Common myeloid progenitor, CD34-positive (primary cell): ENCODE data around the gene STK4.

Experiments
- CTCF ChIA-PET: fragments of 350-600 bp; sonication (Branson Sonifier 250); formaldehyde crosslinking; loops from one replicate; lab custom pipeline; 2021; ENCODE audit warnings: antibody characterized with exemption; lab: Charles Lee
- POLR2A ChIA-PET: fragments of 350-600 bp; sonication (Branson Sonifier 250); formaldehyde crosslinking; loops from one replicate; lab custom pipeline; 2021; ENCODE audit warnings: antibody characterized with exemption; lab: Charles Lee
- DNase-seq, 3 donors: peaks; one replicate each; pipeline versions ENCODE4 v3.0.0 to v3.0.0-alpha.2; 2013
- H3K27ac ChIP-seq, 2 experiments: 1 replicate in 1 of 2; 2 replicates in 1 of 2; pipeline ENCODE4 v1.7.0; 2013; ENCODE audit warnings: inconsistent platforms in 2 of 2, low read length in 2 of 2, mild to moderate bottlenecking in 2 of 2, low read depth in 1 of 2, moderate library complexity in 1 of 2; ENCODE audit not compliant: severe bottlenecking in 2 of 2, insufficient read depth in 1 of 2, poor library complexity in 1 of 2
- H3K27me3 ChIP-seq, 5 experiments: replicated peaks in 2 of 5; 1 replicate in 3 of 5; 2 replicates in 2 of 5; pipeline versions ENCODE4 v1.6.1 to v1.7.0; 2013; ENCODE audit warnings: low read length in 4 of 5, mild to moderate bottlenecking in 2 of 5, moderate library complexity in 2 of 5, inconsistent platforms in 1 of 5; ENCODE audit not compliant: insufficient read depth in 5 of 5, control insufficient read depth in 4 of 5
- H3K36me3 ChIP-seq, 4 experiments: 1 replicate in 2 of 4; 2 replicates in 2 of 4; pipeline versions ENCODE4 v1.6.1 to v1.7.0; 2013; ENCODE audit warnings: low read length in 3 of 4, control low read depth in 1 of 4, mild to moderate bottlenecking in 1 of 4; ENCODE audit not compliant: control insufficient read depth in 4 of 4, insufficient read depth in 4 of 4
- H3K4me1 ChIP-seq, 4 experiments: 1 replicate in 3 of 4; 2 replicates in 1 of 4; pipeline versions ENCODE4 v1.6.1 to v1.7.1; 2013; ENCODE audit warnings: low read length in 3 of 4, mild to moderate bottlenecking in 3 of 4, control low read depth in 1 of 4, inconsistent platforms in 1 of 4, moderate library complexity in 1 of 4; ENCODE audit not compliant: control insufficient read depth in 4 of 4, insufficient read depth in 4 of 4; ENCODE audit errors: control extremely low read depth in 1 of 4
- H3K4me3 ChIP-seq, 7 experiments: 1 replicate in 4 of 7; 2 replicates in 3 of 7; pipeline versions ENCODE4 v1.5.1 to v1.7.0; 2013; ENCODE audit warnings: mild to moderate bottlenecking in 7 of 7, low read length in 6 of 7, moderate library complexity in 6 of 7, inconsistent platforms in 2 of 7, low read depth in 2 of 7, control low read depth in 1 of 7; ENCODE audit not compliant: insufficient read depth in 4 of 7, control insufficient read depth in 1 of 7; ENCODE audit errors: extremely low read depth in 1 of 7
- H3K9me3 ChIP-seq, 5 experiments: 1 replicate in 4 of 5; 2 replicates in 1 of 5; pipeline versions ENCODE4 v1.6.1 to v1.7.1; 2013; ENCODE audit warnings: low read length in 4 of 5, mild to moderate bottlenecking in 2 of 5, inconsistent platforms in 1 of 5, low read depth in 1 of 5, moderate library complexity in 1 of 5; ENCODE audit not compliant: control insufficient read depth in 4 of 5, insufficient read depth in 2 of 5; ENCODE audit errors: control extremely low read depth in 1 of 5
- WGBS: methylation state at CpG from one replicate; pipeline ENCODE4 v1.1.5; 2013; ENCODE audit not compliant: insufficient coverage; 5-methylcytosine and 5-hydroxymethylcytosine counted together

STK4 gene

DNA sequence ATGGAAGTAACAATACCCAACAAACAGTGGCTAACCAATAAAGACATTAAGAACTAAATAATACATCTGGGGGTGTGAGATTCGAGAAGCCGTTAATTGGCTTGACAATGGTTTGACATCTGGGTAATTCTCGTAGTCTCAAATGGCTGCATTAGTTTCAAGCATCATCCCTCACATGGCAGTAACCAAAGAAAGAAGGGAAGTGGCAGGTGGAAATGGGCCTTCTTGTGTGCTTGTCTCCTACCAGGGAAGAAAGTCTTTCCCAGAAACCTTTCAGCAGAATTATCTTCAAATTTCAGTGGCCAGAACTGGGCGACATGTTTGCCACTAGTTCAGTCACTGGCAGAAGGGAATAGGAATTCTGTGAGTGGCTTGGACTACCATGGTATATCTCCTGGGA, 10.4 kb downstream of the STK4 start:
- H3K9me3 ChIP-seq: no peaks in the 10 kb centered on the region
- POLR2A ChIA-PET: no interaction called here
- CTCF ChIA-PET: interaction anchor here (0.9 to 1.6 kb wide), 4 partner anchors 13 to 317 kb away, joined by 3 to 4 read pairs (median 4); no protein-coding TSS in a partner anchor
- H3K27ac ChIP-seq: peak overlapping the region in 1 of 2 experiments; percentile 6
- peaks cover 28 to 52% (median 33%) of the 10 kb centered on the region in 4 experiments for H3K4me1 ChIP-seq
- no peak overlapping the region for H3K4me3 ChIP-seq
- no peak for DNase-seq
- H3K36me3 ChIP-seq: peaks cover 16 to 52% (median 29%) of the 10 kb centered on the region in 4 experiments
- 100% methylated on average over 1 of the region's 4 CpGs for WGBS
- no peaks in the 10 kb centered on the region for H3K27me3 ChIP-seq

DNA sequence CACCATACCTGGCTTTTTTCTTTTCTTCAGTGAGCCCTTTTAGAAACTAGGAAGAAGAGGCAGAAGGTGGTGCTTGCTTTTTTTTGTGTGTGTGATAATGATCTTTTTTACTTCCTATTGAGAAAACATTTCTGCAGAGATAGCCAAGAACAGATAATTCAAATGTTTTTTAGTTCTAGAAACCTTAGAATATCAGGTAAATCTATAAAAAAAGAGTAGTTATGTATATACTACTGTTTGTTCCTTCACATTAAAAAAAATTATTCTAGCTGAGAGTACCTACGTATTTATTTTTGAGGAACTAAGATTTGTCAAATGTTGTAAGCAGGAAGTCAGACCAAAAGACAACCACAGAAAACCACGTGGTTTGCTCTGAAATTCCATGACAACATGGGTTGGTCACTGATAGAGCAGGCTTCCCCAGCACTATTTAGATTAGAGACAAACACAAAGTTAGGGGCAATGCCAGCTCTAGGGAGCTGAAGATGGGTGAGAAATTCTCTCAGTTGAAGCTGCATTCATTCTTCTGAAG, 12.8 kb downstream of the STK4 start:
- DNase-seq: peak; percentile 93 to 97 (median 96)
- Histone ChIP-seq H3K9me3 (no peaks in the 10 kb centered on the region), H3K27me3 (no peaks in the 10 kb centered on the region), H3K36me3 (peaks cover 15 to 54% (median 34%) of the 10 kb centered on the region in 4 experiments), H3K4me1 (peaks cover 21 to 39% (median 29%) of the 10 kb centered on the region in 4 experiments), H3K27ac (peak overlapping the region; percentile 89 to 94), H3K4me3 (peak overlapping the region in 5 of 7 experiments; percentile 2 to 51 (median 43))
- ChIA-PET CTCF (interaction anchor here (1.1 to 3.6 kb wide), 7 partner anchors 9 to 116 kb away, joined by 3 to 20 read pairs (median 3); partner anchors contain the start of genes STK4 and TOMM34), POLR2A (interaction anchor here (0.5 to 1.1 kb wide), 5 partner anchors 11 to 461 kb away, joined by 3 to 5 read pairs (median 3); no protein-coding TSS in a partner anchor)
- 0% methylated on average over 1 of the region's 2 CpGs for WGBS

DNA sequence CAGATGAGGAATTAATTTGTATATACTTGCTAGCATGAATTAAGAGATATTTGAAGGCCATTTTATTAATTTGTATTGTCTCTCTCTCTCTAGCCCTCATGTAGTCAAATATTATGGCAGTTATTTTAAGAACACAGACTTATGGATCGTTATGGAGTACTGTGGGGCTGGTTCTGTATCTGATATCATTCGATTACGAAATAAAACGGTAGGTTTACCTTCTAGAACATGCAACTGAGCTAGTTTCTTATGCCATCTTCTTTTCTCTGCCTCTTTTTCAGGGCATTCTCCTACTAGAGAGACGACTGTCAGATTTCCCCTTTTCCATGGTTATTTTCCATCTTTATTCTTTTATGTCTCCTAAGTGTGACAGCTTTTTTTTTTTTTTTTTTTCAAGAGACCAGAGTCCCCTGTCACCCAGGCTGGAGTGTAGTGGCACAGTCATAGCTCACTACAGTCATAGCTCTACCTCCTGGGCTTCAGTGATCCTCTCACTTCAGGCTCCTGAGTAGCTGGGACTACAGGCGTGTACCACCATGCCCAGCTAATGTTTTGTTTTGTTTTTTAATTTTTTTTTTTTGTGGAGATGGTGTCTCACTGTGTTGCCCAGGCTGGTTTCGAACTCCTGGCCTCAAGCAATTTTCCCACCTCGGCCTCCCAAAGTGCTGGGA, 15.6 kb downstream of the STK4 start:
- CTCF ChIA-PET: no interaction called here
- Histone ChIP-seq H3K4me1 (peaks cover 21 to 42% (median 29%) of the 10 kb centered on the region in 4 experiments), H3K27ac (peak overlapping the region in 1 of 2 experiments; percentile 18), H3K4me3 (no peak overlapping the region), H3K27me3 (no peaks in the 10 kb centered on the region), H3K36me3 (peaks cover 9 to 55% (median 28%) of the 10 kb centered on the region in 4 experiments), H3K9me3 (no peaks in the 10 kb centered on the region)
- no peak for DNase-seq
- POLR2A ChIA-PET: interaction anchor here (1.3 kb wide), 1 partner anchor 12 kb away, joined by 3 read pairs; no protein-coding TSS in a partner anchor
- WGBS: 98% methylated on average over 6 of the region's 8 CpGs

DNA sequence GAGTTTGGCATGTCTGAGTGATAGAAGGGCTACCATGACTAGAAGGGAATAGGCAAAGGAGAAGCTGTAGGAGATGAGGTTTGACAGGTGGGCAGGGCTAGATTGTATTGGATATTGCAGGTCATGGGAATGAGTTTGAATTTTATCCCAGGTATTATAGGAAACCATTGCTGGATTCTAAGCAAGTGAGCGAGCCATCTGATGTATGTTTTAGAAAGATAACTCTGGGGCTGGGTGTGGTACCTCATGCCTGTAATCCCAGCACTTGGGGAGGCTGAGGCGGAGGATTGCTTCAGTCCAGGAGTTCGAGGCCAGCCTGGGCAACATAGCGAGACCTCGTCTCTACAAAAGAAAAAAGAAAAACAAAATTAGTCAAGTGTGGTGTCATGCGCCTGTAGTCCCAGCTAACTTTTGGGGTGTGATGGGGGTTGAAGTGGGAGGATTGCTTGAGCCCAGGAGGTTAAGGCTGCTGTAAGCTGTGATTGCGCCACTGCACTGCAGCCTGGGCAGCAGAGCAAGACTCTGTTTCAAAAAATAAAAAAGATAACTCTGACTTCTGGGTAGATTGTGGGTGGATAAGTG, 16.9 kb downstream of the STK4 start:
- POLR2A ChIA-PET: interaction anchor here (0.7 kb wide), 1 partner anchor 10 kb away, joined by 3 read pairs; no protein-coding TSS in a partner anchor
- H3K9me3 ChIP-seq: no peaks in the 10 kb centered on the region
- CTCF ChIA-PET: interaction anchor here (0.6 kb wide), 1 partner anchor 859 kb away, joined by 3 read pairs; no protein-coding TSS in a partner anchor
- H3K4me3 ChIP-seq: no peak overlapping the region
- H3K27ac ChIP-seq: peak overlapping the region in 1 of 2 experiments; percentile 21
- H3K36me3 ChIP-seq: peaks cover 9 to 58% (median 31%) of the 10 kb centered on the region in 4 experiments
- WGBS: 98% methylated on average over 7 of the region's 7 CpGs
- peaks cover 16 to 33% (median 21%) of the 10 kb centered on the region in 4 experiments for H3K4me1 ChIP-seq
- no peaks in the 10 kb centered on the region for H3K27me3 ChIP-seq
- no peak for DNase-seq

DNA sequence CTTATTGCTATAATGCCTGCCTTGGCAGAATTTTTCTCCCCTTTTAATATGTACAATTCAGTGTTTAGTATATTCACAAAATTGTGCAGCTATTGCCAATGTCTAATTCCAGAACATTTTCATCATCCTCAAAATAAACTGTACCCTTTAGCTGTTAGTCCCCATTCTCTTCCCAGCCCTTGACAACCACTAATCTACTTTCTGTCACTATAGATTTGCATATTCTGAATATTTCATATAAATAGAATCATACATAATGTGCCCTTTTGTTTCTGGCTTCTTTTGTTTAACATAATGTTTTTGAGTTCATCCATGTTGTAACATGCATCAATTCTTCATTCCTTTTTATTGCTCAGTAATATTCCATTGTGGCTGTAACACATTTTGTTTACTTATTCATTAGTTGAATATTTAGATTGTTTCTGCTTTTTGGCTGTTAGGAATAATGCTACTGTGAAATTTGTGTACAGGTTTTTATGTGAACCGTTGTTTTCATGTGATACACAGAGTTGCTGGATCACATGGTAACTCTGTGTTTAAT, 22.4 kb downstream of the STK4 start:
- ChIA-PET CTCF (interaction anchor here (1.3 kb wide), 1 partner anchor 66 kb away, joined by 3 read pairs; no protein-coding TSS in a partner anchor), POLR2A (no interaction called here)
- Histone ChIP-seq H3K27me3 (no peaks in the 10 kb centered on the region), H3K36me3 (peaks cover 6 to 36% (median 22%) of the 10 kb centered on the region in 4 experiments), H3K27ac (no peak overlapping the region), H3K9me3 (no peaks in the 10 kb centered on the region), H3K4me1 (peaks cover 20 to 45% (median 31%) of the 10 kb centered on the region in 4 experiments), H3K4me3 (no peak overlapping the region)
- 100% methylated on average over 1 of the region's 1 CpG for WGBS
- DNase-seq: no peak

DNA sequence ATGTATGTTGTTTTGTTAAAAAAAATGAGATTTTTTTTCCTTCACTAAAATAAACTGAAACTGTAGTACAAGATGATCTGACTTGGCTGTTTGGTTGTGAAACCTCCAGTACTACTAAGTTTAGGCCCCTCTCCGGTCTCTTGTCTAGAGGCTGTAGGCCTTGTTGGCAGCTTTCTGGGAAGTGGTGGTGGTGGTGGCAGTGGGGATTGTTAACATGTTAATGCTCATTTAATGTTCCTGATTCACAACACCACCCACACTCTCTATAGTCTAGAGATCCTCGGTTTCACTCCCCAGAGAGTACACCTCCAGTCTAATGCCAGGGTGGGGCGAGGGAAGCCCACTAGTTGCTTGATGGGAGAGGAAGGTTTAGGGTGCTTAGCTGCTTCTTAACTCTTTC, 24.1 kb downstream of the STK4 start:
- H3K4me3 ChIP-seq: peak overlapping the region in 6 of 7 experiments; percentile 36 to 73 (median 50)
- 20% methylated on average over 2 of the region's 3 CpGs for WGBS
- H3K27me3 ChIP-seq: no peaks in the 10 kb centered on the region
- H3K27ac ChIP-seq: peak overlapping the region; percentile 52 to 83
- POLR2A ChIA-PET: interaction anchor here (1.3 kb wide), 1 partner anchor 12 kb away, joined by 5 read pairs; no protein-coding TSS in a partner anchor
- H3K9me3 ChIP-seq: no peaks in the 10 kb centered on the region
- H3K36me3 ChIP-seq: peaks cover 8 to 26% (median 19%) of the 10 kb centered on the region in 4 experiments
- peak in 2 of 3 donors; percentile 48 to 59 for DNase-seq
- CTCF ChIA-PET: interaction anchor here (0.8 to 1.1 kb wide), 3 partner anchors 14 to 33 kb away, joined by 3 read pairs; no protein-coding TSS in a partner anchor
- H3K4me1 ChIP-seq: peaks cover 20 to 56% (median 39%) of the 10 kb centered on the region in 4 experiments
